ENCODE measurements around the gene STT3A.

DNA sequence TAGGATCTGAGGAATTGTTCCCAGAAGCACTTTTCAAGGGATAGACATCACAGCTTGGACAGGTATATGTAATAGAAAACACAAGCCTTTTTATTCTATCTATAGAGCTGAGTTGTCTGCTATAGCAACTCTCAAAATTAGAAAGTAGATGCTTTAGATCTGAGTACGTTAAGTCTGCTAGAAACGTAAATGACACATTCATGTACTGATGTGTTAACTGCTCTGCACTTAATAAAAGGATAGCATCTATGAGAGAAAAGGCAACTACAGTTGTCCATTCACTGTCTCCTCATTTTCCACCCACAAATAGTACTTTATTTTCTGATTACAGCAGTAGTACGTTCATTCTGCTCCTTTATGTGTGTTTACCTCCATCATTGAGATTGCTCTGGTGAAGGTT, 6.0 kb upstream of the STT3A start:
- TF ChIP-seq CTCF (IDR thresholded peaks at IDR 0.05; ENCODE audit: low read length) (no peak), EZH2phosphoT487 (IDR thresholded peaks at IDR 0.05; ENCODE audit: low read length) (no peak)
